ENCODE results near the gene CHMP4A.

DNA sequence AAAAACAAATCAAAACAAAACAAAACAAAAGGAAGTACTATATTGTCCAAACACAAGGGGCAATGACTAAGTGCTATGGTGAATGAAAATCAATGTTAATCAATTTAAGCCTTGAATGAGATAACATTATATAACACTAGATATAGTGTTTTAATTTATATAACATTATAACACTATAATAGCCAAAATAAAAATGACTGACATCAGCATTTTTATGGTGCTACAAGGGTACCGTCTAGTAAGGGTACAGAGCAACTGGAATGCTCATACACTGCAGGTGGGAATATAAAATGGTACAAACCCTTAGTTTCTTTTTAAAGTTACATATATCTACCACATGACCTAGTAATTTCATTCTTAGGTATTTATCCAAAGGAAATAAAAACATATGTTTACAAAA is 13.2 kb upstream of the CHMP4A start:
- TF ChIP-seq EZH2 (IDR thresholded peaks at IDR 0.05; ENCODE audit: borderline replicate concordance, insufficient read depth, low read depth, low read length, poor library complexity, severe bottlenecking), result no peak
- TF ChIP-seq, protein P1, sequence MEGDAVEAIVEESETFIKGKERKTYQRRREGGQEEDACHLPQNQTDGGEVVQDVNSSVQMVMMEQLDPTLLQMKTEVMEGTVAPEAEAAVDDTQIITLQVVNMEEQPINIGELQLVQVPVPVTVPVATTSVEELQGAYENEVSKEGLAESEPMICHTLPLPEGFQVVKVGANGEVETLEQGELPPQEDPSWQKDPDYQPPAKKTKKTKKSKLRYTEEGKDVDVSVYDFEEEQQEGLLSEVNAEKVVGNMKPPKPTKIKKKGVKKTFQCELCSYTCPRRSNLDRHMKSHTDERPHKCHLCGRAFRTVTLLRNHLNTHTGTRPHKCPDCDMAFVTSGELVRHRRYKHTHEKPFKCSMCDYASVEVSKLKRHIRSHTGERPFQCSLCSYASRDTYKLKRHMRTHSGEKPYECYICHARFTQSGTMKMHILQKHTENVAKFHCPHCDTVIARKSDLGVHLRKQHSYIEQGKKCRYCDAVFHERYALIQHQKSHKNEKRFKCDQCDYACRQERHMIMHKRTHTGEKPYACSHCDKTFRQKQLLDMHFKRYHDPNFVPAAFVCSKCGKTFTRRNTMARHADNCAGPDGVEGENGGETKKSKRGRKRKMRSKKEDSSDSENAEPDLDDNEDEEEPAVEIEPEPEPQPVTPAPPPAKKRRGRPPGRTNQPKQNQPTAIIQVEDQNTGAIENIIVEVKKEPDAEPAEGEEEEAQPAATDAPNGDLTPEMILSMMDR (IDR thresholded peaks at IDR 0.05), result no peak

Measured in B cell (primary cell).